GM12875 (cell line): ENCODE data around the gene SCML2.

ENCODE experiments used
- H3K4me3 ChIP-seq: one replicate; pipeline ENCODE4 v1.5.1; 2011; ENCODE audit warnings: low read depth, low read length, control low read depth
- TF ChIP-seq, protein P1 (sequence below): IDR thresholded peaks from 2 replicates; pipeline ENCODE4 v1.5.1; 2011; ENCODE audit warnings: low read depth, mild to moderate bottlenecking, control low read depth, inconsistent platforms, low read length, moderate library complexity, borderline replicate concordance; ENCODE audit not compliant: insufficient read depth

The SCML2 gene

GRCh38 chrX:18368402-18368801, 13.9 kb upstream of the SCML2 start:
- TF ChIP-seq, protein P1, sequence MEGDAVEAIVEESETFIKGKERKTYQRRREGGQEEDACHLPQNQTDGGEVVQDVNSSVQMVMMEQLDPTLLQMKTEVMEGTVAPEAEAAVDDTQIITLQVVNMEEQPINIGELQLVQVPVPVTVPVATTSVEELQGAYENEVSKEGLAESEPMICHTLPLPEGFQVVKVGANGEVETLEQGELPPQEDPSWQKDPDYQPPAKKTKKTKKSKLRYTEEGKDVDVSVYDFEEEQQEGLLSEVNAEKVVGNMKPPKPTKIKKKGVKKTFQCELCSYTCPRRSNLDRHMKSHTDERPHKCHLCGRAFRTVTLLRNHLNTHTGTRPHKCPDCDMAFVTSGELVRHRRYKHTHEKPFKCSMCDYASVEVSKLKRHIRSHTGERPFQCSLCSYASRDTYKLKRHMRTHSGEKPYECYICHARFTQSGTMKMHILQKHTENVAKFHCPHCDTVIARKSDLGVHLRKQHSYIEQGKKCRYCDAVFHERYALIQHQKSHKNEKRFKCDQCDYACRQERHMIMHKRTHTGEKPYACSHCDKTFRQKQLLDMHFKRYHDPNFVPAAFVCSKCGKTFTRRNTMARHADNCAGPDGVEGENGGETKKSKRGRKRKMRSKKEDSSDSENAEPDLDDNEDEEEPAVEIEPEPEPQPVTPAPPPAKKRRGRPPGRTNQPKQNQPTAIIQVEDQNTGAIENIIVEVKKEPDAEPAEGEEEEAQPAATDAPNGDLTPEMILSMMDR, result no peak
- no peak overlapping the region for H3K4me3 ChIP-seq

DNA sequence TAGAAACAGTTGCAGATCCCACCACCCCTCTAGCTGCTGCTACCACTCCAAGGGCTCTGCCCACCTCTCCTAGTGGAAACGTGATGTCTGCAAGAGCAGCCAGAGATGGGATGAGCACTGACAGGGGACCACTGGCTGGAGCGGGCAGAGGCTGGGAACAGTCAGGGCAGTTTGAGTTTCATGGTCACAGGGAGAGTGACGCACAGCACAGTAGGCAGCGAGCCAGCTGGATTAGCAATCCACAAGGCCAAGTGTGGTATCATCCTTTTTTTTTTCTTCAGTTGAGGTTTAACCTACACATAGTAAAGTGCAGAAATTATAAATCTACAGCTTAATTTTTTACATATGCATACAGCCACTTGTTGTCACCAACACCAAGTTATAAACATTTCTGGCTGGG, 6.4 kb upstream of the SCML2 start:
- no peak overlapping the region for H3K4me3 ChIP-seq
- TF ChIP-seq, protein P1, result no peak

GRCh38 chrX:18353931-18354368, 538 bp downstream of the SCML2 start:
- peak overlapping the region; percentile 64 for H3K4me3 ChIP-seq
- TF ChIP-seq, protein P1, result 0 out of 2 replicates have a peak, but pooled peaks have one; percentile 1

DNA sequence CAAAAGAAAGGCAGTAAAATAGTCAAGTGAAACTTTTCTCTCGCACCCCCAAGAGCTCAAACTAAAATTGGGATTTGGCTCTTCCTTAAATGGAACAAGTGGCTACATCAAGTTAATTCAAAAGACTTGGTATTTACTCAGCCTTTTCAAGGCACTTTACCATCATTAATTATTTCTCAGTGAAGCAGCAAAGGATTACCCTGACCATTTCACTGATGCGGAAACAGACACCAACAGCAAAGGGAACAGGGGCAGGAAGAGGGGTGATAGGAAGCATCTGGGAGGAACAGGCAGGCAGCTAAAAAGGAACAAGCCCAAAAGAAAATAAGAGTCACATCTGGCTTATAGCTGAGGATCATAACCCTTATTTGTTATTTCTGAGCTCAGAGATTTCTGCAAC, 2.7 kb downstream of the SCML2 start:
- H3K4me3 ChIP-seq, result no peak overlapping the region
- TF ChIP-seq, protein P1, result no peak

- H3K4me3 ChIP-seq, result no peak overlapping the region
- TF ChIP-seq, protein P1, result no peak
Measured at GRCh38 chrX:18348047-18348446, 6.4 kb downstream of the SCML2 start.

GRCh38 chrX:18309401-18309800, 45.1 kb downstream of the SCML2 start:
- no peak overlapping the region for H3K4me3 ChIP-seq
- TF ChIP-seq, protein P1, result no peak

GRCh38 chrX:18297251-18297650, 57.2 kb downstream of the SCML2 start:
- no peak overlapping the region for H3K4me3 ChIP-seq
- TF ChIP-seq, protein P1, result no peak
